GM12872 (cell line): ENCODE results near the gene PPIP5K1.
"Not testable (repeated sequence)": the region's sequence is repeated elsewhere in the genome, so short reads cannot be mapped to it uniquely, and the experiment has no call there.

Experiments used
- CTCF ChIP-seq: IDR thresholded peaks from 3 replicates; pipeline ENCODE4 v1.5.1; 2011; ENCODE audit warnings: low read depth, mild to moderate bottlenecking, low read length, moderate library complexity; ENCODE audit not compliant: insufficient read depth

The PPIP5K1 gene

GRCh38 chr15:43589778-43590466, at the start of gene PPIP5K1:
Gene PPIP5K1 (minus strand): TSS chr15:43590208. CDS start chr15:43584504, 5,704 bp downstream.
- TF ChIP-seq CTCF: not testable (repeated sequence)

- no peak for TF ChIP-seq CTCF
These were observed 35.1 kb upstream of the PPIP5K1 start for GRCh38 chr15:43625106-43625505.

- not testable (repeated sequence) for TF ChIP-seq CTCF
These were observed 28.7 kb upstream of the PPIP5K1 start, which contains the start of gene STRC for GRCh38 chr15:43618700-43619099. Gene STRC (minus strand): TSS chr15:43618800. CDS start chr15:43618722, 78 bp downstream.

- not testable (repeated sequence) for TF ChIP-seq CTCF
These were observed 3.6 kb upstream of the PPIP5K1 start, which contains the start of gene CKMT1B for GRCh38 chr15:43593328-43594190. Gene CKMT1B (plus strand): TSS chr15:43594027. CDS start chr15:43594219, 192 bp downstream.

- TF ChIP-seq CTCF: no peak
These were observed 37.0 kb downstream of the PPIP5K1 start for GRCh38 chr15:43552986-43553385.

- no peak for TF ChIP-seq CTCF
These were observed 37.8 kb downstream of the PPIP5K1 start for GRCh38 chr15:43552256-43552655.
